ENCODE results near the gene NNAT.
"Not testable (repeated sequence)": the region's sequence is repeated elsewhere in the genome, so short reads cannot be mapped to it uniquely, and the experiment has no call there.

NNAT gene

DNA sequence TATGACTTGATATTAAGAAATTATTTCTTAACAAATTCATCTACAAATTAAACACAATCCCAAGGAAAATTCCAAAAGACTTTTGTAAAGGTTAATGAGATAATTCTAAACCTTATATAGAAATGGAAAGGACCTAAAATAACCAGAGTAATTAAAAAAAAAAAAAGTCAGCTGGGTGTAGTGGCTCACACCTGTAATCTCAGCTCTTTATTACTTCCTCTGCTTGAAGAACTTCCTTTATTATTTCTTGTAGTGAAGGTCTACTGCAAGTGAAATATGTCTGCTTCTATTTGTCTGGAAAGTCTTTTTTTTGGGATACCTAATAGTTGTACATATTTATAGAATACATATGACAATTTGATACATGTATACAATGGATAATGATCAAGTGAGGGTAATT is 26.9 kb downstream of the NNAT start:
- in situ Hi-C loops (cut with HindIII; ENCODE audit: low sequenced_read_pairs) = no loop called here
- no peak for DNase-seq (ENCODE audit: low read depth)
- H3K4me3 ChIP-seq (ENCODE audit: low read depth, low read length) = no peak overlapping the region
- TF ChIP-seq CTCF (IDR thresholded peaks at IDR 0.05; ENCODE audit: low read depth, low read length, missing control alignments) = no peak

DNA sequence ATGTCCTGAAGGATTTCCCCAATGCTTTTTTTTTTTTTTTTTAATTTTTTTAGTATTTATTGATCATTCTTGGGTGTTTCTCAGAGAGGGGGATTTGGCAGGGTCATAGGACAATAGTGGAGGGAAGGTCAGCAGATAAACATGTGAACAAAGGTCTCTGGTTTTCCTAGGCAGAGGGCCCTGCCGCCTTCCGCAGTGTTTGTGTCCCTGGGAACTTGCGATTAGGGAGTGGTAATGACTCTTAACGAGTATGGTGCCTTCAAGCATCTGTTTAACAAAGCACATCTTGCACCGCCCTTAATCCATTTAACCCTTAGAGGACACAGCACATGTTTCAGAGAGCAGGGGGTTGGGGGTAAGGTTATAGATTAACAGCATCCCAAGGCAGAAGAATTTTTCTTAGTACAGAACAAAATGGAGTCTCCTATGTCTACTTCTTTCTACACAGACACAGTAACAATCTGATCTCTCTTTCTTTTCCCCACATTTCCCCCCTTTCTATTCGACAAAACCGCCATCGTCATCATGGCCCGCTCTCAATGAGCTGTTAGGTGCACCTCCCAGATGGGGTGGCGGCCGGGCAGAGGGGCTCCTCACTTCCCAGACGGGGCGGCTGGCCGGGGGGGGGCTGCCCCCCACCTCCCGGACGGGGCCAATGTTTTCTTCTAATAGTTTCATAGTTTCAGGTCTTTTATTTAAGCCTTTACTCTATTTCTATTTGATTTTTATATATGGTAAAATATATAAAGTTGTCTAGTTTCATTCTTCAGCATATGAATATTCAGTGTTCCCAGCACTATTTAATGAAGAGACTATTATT is 29.3 kb downstream of the NNAT start:
- in situ Hi-C loops (cut with HindIII; ENCODE audit: low sequenced_read_pairs); DNase-seq (ENCODE audit: low read depth); H3K4me3 ChIP-seq (ENCODE audit: low read depth, low read length): not testable (repeated sequence)

GRCh38 chr20:37551660-37552059 is 30.6 kb downstream of the NNAT start:
- in situ Hi-C loops (cut with HindIII; ENCODE audit: low sequenced_read_pairs); DNase-seq (ENCODE audit: low read depth); H3K4me3 ChIP-seq (ENCODE audit: low read depth, low read length): not testable (repeated sequence)

DNA sequence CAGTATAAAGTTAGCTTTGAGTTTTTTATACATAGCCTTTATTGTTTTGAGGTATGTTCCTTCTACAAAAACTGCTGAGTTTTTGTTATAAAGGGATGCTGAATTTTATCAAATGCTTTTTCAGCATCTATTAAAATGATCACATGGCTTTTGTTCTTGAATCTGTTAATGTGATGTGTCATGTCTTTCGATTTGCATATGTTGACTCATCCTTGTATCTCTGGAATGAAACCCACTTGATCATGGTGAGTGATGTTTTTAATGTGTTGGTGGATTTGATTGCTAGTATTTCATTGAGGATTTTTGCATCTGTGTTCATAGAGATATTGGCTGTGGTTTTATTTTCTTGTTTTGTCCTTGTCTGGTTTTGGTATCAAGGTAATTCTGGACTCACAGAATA is 31.4 kb downstream of the NNAT start:
- no peak for TF ChIP-seq CTCF (IDR thresholded peaks at IDR 0.05; ENCODE audit: low read depth, low read length, missing control alignments)
- no peak for DNase-seq (ENCODE audit: low read depth)
- H3K4me3 ChIP-seq (ENCODE audit: low read depth, low read length) = no peak overlapping the region
- in situ Hi-C loops (cut with HindIII; ENCODE audit: low sequenced_read_pairs) = no loop called here

- in situ Hi-C loops (cut with HindIII; ENCODE audit: low sequenced_read_pairs); H3K4me3 ChIP-seq (ENCODE audit: low read depth, low read length); DNase-seq (ENCODE audit: low read depth): not testable (repeated sequence)
Measured at GRCh38 chr20:37554721-37555298, 33.8 kb downstream of the NNAT start.

GRCh38 chr20:37556538-37556937 is 35.5 kb downstream of the NNAT start:
- no peak overlapping the region for H3K4me3 ChIP-seq (ENCODE audit: low read depth, low read length)
- in situ Hi-C loops (cut with HindIII; ENCODE audit: low sequenced_read_pairs) = no loop called here
- no peak for DNase-seq (ENCODE audit: low read depth)
- no peak for TF ChIP-seq CTCF (IDR thresholded peaks at IDR 0.05; ENCODE audit: low read depth, low read length, missing control alignments)

GRCh38 chr20:37558306-37558705 is 37.3 kb downstream of the NNAT start:
- H3K4me3 ChIP-seq (ENCODE audit: low read depth, low read length) = no peak overlapping the region
- in situ Hi-C loops (cut with HindIII; ENCODE audit: low sequenced_read_pairs) = no loop called here
- TF ChIP-seq CTCF (IDR thresholded peaks at IDR 0.05; ENCODE audit: low read depth, low read length, missing control alignments) = no peak
- no peak for DNase-seq (ENCODE audit: low read depth)

DNA sequence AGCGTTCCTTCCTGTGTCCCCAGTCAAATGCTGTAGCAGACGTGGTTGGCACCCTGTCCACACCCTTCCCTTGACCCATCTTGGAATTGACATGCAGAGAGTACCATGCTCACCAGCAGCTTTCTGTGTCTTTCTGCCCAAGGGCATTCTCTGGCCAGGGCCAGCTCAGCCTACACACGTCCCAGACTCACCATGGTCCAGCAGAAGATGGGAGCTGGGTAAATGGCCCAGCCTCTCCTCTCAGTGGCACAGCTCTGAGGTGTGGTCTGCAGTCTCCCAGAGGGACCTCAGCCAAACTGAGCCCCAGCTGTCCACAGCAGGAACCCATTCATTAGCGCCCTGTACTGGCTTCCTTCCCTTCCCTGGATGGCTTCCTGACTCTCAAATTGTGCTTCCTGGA is 37.7 kb downstream of the NNAT start:
- no peak overlapping the region for H3K4me3 ChIP-seq (ENCODE audit: low read depth, low read length)
- TF ChIP-seq CTCF (IDR thresholded peaks at IDR 0.05; ENCODE audit: low read depth, low read length, missing control alignments) = no peak
- DNase-seq (ENCODE audit: low read depth) = no peak
- in situ Hi-C loops (cut with HindIII; ENCODE audit: low sequenced_read_pairs) = no loop called here

Data from astrocyte of the cerebellum (primary cell).